KMS-11 (cell line): Measurements from ENCODE around the gene PMEL.
A peak's percentile ranks its signal among the peaks of the same experiment; 100 is the strongest.

Source experiments
- H2AFZ ChIP-seq: fragments of 200-600 bp; sonication (generic); 2 replicates; pipeline ENCODE4 v1.6.1; 2016; ENCODE audit warnings: antibody characterized with exemption, mixed run types, low read depth
- H3K27ac ChIP-seq: fragments of 200-600 bp; sonication (generic); 2 replicates; pipeline ENCODE4 v1.6.1; 2016; ENCODE audit warnings: mild to moderate bottlenecking, mixed run types
- H3K27me3 ChIP-seq: fragments of 200-600 bp; sonication (generic); 2 replicates; pipeline ENCODE4 v1.6.1; 2017; ENCODE audit warnings: mild to moderate bottlenecking, low read depth, mixed run types, moderate library complexity; ENCODE audit not compliant: insufficient read depth
- H3K36me3 ChIP-seq: fragments of 200-600 bp; sonication (generic); 2 replicates; pipeline ENCODE4 v1.6.1; 2017; ENCODE audit warnings: mild to moderate bottlenecking, mixed run types; ENCODE audit not compliant: insufficient read depth
- H3K4me1 ChIP-seq: fragments of 200-600 bp; sonication (generic); 2 replicates; pipeline ENCODE4 v1.6.1; 2016; ENCODE audit warnings: mild to moderate bottlenecking, low read depth, mixed run types; ENCODE audit not compliant: poor library complexity, severe bottlenecking
- H3K4me2 ChIP-seq: fragments of 200-600 bp; sonication (generic); 2 replicates; pipeline ENCODE4 v1.7.0; 2016; ENCODE audit warnings: mild to moderate bottlenecking, mixed run types
- H3K4me3 ChIP-seq: fragments of 200-600 bp; sonication (generic); IDR thresholded peaks from 2 replicates; pipeline ENCODE4 v1.6.1; 2017; ENCODE audit warnings: low read depth, low read length, mixed read lengths; ENCODE audit not compliant: insufficient read depth
- H3K79me2 ChIP-seq: fragments of 200-600 bp; sonication (generic); 2 replicates; pipeline ENCODE4 v1.6.1; 2016; ENCODE audit warnings: low read depth, mixed run types; ENCODE audit not compliant: insufficient read depth
- H3K9ac ChIP-seq: fragments of 200-600 bp; sonication (generic); 2 replicates; pipeline ENCODE4 v1.6.1; 2016; ENCODE audit warnings: mild to moderate bottlenecking, mixed run types
- H4K20me1 ChIP-seq: fragments of 200-600 bp; sonication (generic); 2 replicates; pipeline ENCODE4 v1.6.1; 2016; ENCODE audit warnings: mild to moderate bottlenecking, mixed run types; ENCODE audit not compliant: insufficient read depth
- CTCF ChIP-seq: fragments of 200-600 bp; sonication (generic); conservative IDR thresholded peaks from 2 replicates; pipeline ENCODE4 v1.6.1; 2017; ENCODE audit warnings: low read depth, mild to moderate bottlenecking, antibody characterized with exemption, low read length, moderate library complexity, mixed read lengths

Gene PMEL

GRCh38 chr12:55972911-55973598, 7.2 kb upstream of the PMEL start:
- peaks cover 40% of the 10 kb centered on the region for H3K79me2 ChIP-seq
- H3K9ac ChIP-seq = peak overlapping the region; percentile 20; the same call in 1 of the 2 replicates
- no peaks in the 10 kb centered on the region for H3K36me3 ChIP-seq
- peak overlapping the region; percentile 68 for H2AFZ ChIP-seq
- TF ChIP-seq CTCF = no peak
- peak overlapping the region; percentile 35 for H3K27ac ChIP-seq
- peak overlapping the region; percentile 66 for H3K4me2 ChIP-seq
- H3K4me1 ChIP-seq = peaks cover 22% of the 10 kb centered on the region
- no peaks in the 10 kb centered on the region for H3K27me3 ChIP-seq
- peak overlapping the region; percentile 30 for H3K4me3 ChIP-seq
- no peaks in the 10 kb centered on the region for H4K20me1 ChIP-seq

GRCh38 chr12:55972456-55972855, 6.6 kb upstream of the PMEL start:
- Histone ChIP-seq H3K4me1 (peaks cover 28% of the 10 kb centered on the region), H3K79me2 (peaks cover 44% of the 10 kb centered on the region), H3K27me3 (no peaks in the 10 kb centered on the region), H3K4me2 (peak overlapping the region; percentile 66), H4K20me1 (no peaks in the 10 kb centered on the region), H3K9ac (peak overlapping the region; percentile 20; the same call in 1 of the 2 replicates), H2AFZ (peak overlapping the region; percentile 68; the same call in 1 of the 2 replicates), H3K36me3 (no peaks in the 10 kb centered on the region), H3K4me3 (no peak overlapping the region), H3K27ac (peak overlapping the region; percentile 35; the same call in 1 of the 2 replicates)
- no peak for TF ChIP-seq CTCF

GRCh38 chr12:55972042-55972441, 6.2 kb upstream of the PMEL start:
- Histone ChIP-seq H2AFZ (no peak overlapping the region), H3K4me3 (no peak overlapping the region), H3K27me3 (no peaks in the 10 kb centered on the region), H3K4me1 (peaks cover 32% of the 10 kb centered on the region), H4K20me1 (no peaks in the 10 kb centered on the region), H3K79me2 (peaks cover 44% of the 10 kb centered on the region), H3K36me3 (no peaks in the 10 kb centered on the region), H3K27ac (peak overlapping the region; percentile 35; the same call in 1 of the 2 replicates), H3K9ac (no peak overlapping the region), H3K4me2 (peak overlapping the region; percentile 66; the same call in 1 of the 2 replicates)
- TF ChIP-seq CTCF = no peak

- H3K79me2 ChIP-seq = peaks cover 34% of the 10 kb centered on the region
- H3K36me3 ChIP-seq = no peaks in the 10 kb centered on the region
- H2AFZ ChIP-seq = no peak overlapping the region
- H3K9ac ChIP-seq = no peak overlapping the region
- no peak overlapping the region for H3K27ac ChIP-seq
- H3K4me3 ChIP-seq = no peak overlapping the region
- no peak overlapping the region for H3K4me2 ChIP-seq
- H3K27me3 ChIP-seq = no peaks in the 10 kb centered on the region
- H3K4me1 ChIP-seq = peaks cover 38% of the 10 kb centered on the region
- no peak for TF ChIP-seq CTCF
- no peaks in the 10 kb centered on the region for H4K20me1 ChIP-seq
Measured at GRCh38 chr12:55970775-55971174, 4.9 kb upstream of the PMEL start.
